ENCODE measurements around the gene SLCO2A1. TPM values are rescaled to one million over a fixed set of nuclear protein-coding genes. Genes with fewer than 3 reads are reported as not detected.

SLCO2A1 gene
- polyA plus RNA-seq, 1 donor (not counting 4 experiments of a cell fraction or from before 2014, with no cell fraction given): 0.80 TPM

- Histone ChIP-seq H3K79me2 (ENCODE audit: control insufficient read depth, insufficient read depth, low read length) (no peaks in the 10 kb centered on the region), H3K27me3 (ENCODE audit: control insufficient read depth, extremely low read depth, insufficient read depth, low read length) (no peaks in the 10 kb centered on the region), H3K4me3 (ENCODE audit: control insufficient read depth in 2 of 3, extremely low read depth in 1 of 3, insufficient read depth in 2 of 3, low read depth in 1 of 3, low read length in 3 of 3) (no peak overlapping the region), H3K4me1 (ENCODE audit: control insufficient read depth, extremely low read depth, insufficient read depth, low read length) (no peaks in the 10 kb centered on the region), H2AFZ (ENCODE audit: control insufficient read depth, low read length) (no peak overlapping the region), H4K20me1 (ENCODE audit: control insufficient read depth, extremely low read depth, insufficient read depth, low read length) (no peaks in the 10 kb centered on the region), H3K36me3 (ENCODE audit: control insufficient read depth in 2 of 2, extremely low read depth in 1 of 2, insufficient read depth in 2 of 2, low read length in 2 of 2) (no peaks in the 10 kb centered on the region), H3K27ac (ENCODE audit: control insufficient read depth, insufficient read depth, low read length) (no peak overlapping the region), H3K9me1 (ENCODE audit: control insufficient read depth, extremely low read depth, insufficient read depth, low read length) (no peaks in the 10 kb centered on the region), H3K9me3 (ENCODE audit: control insufficient read depth, low read depth, low read length) (no peaks in the 10 kb centered on the region), H3K4me2 (ENCODE audit: control insufficient read depth, extremely low read depth, insufficient read depth, low read depth, low read length) (no peak overlapping the region), H3K9ac (ENCODE audit: control insufficient read depth, extremely low read depth, insufficient read depth, low read length) (no peak overlapping the region)
- TF ChIP-seq CTCF (optimal IDR thresholded peaks at IDR 0.05 in 1 of 3, IDR thresholded peaks at IDR 0.05 in 1 of 3, conservative IDR thresholded peaks at IDR 0.05 in 1 of 3; ENCODE audit: extremely low read depth in 1 of 3, insufficient read depth in 2 of 3, low read length in 3 of 3) (no peak), EZH2 (IDR thresholded peaks at IDR 0.05; ENCODE audit: low read length) (no peak)
- no peak for DNase-seq (ENCODE audit: low read depth, low spot score)
- dilution Hi-C loops (cut with MboI; ENCODE audit: extremely low pct_ligation_motif_present, low sequenced_read_pairs): no loop called here
- FAIRE-seq: no peak
Measured at GRCh38 chr3:134074001-134074789, 44.5 kb upstream of the SLCO2A1 start.

- no peak overlapping the region for H2AFZ ChIP-seq (ENCODE audit: control insufficient read depth, low read length)
- H3K9me3 ChIP-seq (ENCODE audit: control insufficient read depth, low read depth, low read length): no peaks in the 10 kb centered on the region
- H3K36me3 ChIP-seq (ENCODE audit: control insufficient read depth in 2 of 2, extremely low read depth in 1 of 2, insufficient read depth in 2 of 2, low read length in 2 of 2): no peaks in the 10 kb centered on the region
- H3K79me2 ChIP-seq (ENCODE audit: control insufficient read depth, insufficient read depth, low read length): no peaks in the 10 kb centered on the region
- no peak overlapping the region for H3K4me3 ChIP-seq (ENCODE audit: control insufficient read depth in 2 of 3, extremely low read depth in 1 of 3, insufficient read depth in 2 of 3, low read depth in 1 of 3, low read length in 3 of 3)
- H3K4me1 ChIP-seq (ENCODE audit: control insufficient read depth, extremely low read depth, insufficient read depth, low read length): no peaks in the 10 kb centered on the region
- H3K27me3 ChIP-seq (ENCODE audit: control insufficient read depth, extremely low read depth, insufficient read depth, low read length): no peaks in the 10 kb centered on the region
- H3K27ac ChIP-seq (ENCODE audit: control insufficient read depth, insufficient read depth, low read length): no peak overlapping the region
- no peaks in the 10 kb centered on the region for H4K20me1 ChIP-seq (ENCODE audit: control insufficient read depth, extremely low read depth, insufficient read depth, low read length)
- no peak overlapping the region for H3K4me2 ChIP-seq (ENCODE audit: control insufficient read depth, extremely low read depth, insufficient read depth, low read depth, low read length)
- DNase-seq (ENCODE audit: low read depth, low spot score) (no peak), FAIRE-seq (no peak)
- dilution Hi-C loops (cut with MboI; ENCODE audit: extremely low pct_ligation_motif_present, low sequenced_read_pairs): no loop called here
- TF ChIP-seq EZH2 (IDR thresholded peaks at IDR 0.05; ENCODE audit: low read length): no peak
- no peak for TF ChIP-seq CTCF (optimal IDR thresholded peaks at IDR 0.05 in 1 of 3, IDR thresholded peaks at IDR 0.05 in 1 of 3, conservative IDR thresholded peaks at IDR 0.05 in 1 of 3; ENCODE audit: extremely low read depth in 1 of 3, insufficient read depth in 2 of 3, low read length in 3 of 3)
- no peaks in the 10 kb centered on the region for H3K9me1 ChIP-seq (ENCODE audit: control insufficient read depth, extremely low read depth, insufficient read depth, low read length)
- no peak overlapping the region for H3K9ac ChIP-seq (ENCODE audit: control insufficient read depth, extremely low read depth, insufficient read depth, low read length)
Measured at GRCh38 chr3:134073583-134073945, 43.8 kb upstream of the SLCO2A1 start.

Measured in keratinocyte (primary cell).